GM19099 (cell line): Measurements from ENCODE around the gene JADE2.

Source experiments
- POLR2A ChIP-seq: IDR thresholded peaks from 3 replicates; pipeline ENCODE4 v1.6.1; 2011; ENCODE audit warnings: low read depth; ENCODE audit not compliant: insufficient read length; ENCODE audit errors: extremely low read depth

The JADE2 gene

GRCh38 chr5:134534726-134535110 lies 9.2 kb downstream of the JADE2 start:
- TF ChIP-seq POLR2A: no peak

GRCh38 chr5:134536876-134537275 lies 11.4 kb downstream of the JADE2 start:
- no peak for TF ChIP-seq POLR2A

GRCh38 chr5:134537297-134537696 lies 11.8 kb downstream of the JADE2 start:
- TF ChIP-seq POLR2A: no peak

- TF ChIP-seq POLR2A: no peak
Observed at GRCh38 chr5:134538296-134538695, 12.8 kb downstream of the JADE2 start.

- TF ChIP-seq POLR2A: no peak
Observed at GRCh38 chr5:134539732-134540131, 14.3 kb downstream of the JADE2 start.

GRCh38 chr5:134540747-134541733 lies 15.6 kb downstream of the JADE2 start:
- peak; percentile 45 for TF ChIP-seq POLR2A

GRCh38 chr5:134541736-134542376 lies 16.4 kb downstream of the JADE2 start:
- TF ChIP-seq POLR2A: no peak

- TF ChIP-seq POLR2A: peak; percentile 68
Observed at GRCh38 chr5:134543820-134544614, 18.5 kb downstream of the JADE2 start.

GRCh38 chr5:134545070-134545868 lies 19.8 kb downstream of the JADE2 start:
- TF ChIP-seq POLR2A: no peak

GRCh38 chr5:134547066-134547465 lies 21.6 kb downstream of the JADE2 start:
- TF ChIP-seq POLR2A: no peak

- TF ChIP-seq POLR2A: no peak
Observed at GRCh38 chr5:134547579-134547978, 22.1 kb downstream of the JADE2 start.

GRCh38 chr5:134547999-134548658 lies 22.7 kb downstream of the JADE2 start:
- TF ChIP-seq POLR2A: no peak

- TF ChIP-seq POLR2A: no peak
Observed at GRCh38 chr5:134549714-134550113, 24.2 kb downstream of the JADE2 start.
